ENCODE data around the gene ADAMTS14. TPM values are rescaled to one million over a fixed set of nuclear protein-coding genes. Genes with fewer than 3 reads are reported as not detected.
"Not testable (repeated sequence)": the region's sequence is repeated elsewhere in the genome, so short reads cannot be mapped to it uniquely, and the experiment has no call there.

The ADAMTS14 gene
- total RNA-seq, 1 donor = 3.0 TPM

- DNase-seq (ENCODE audit: low read depth in 2 of 3, low spot score in 2 of 3) = no peak
Measured at GRCh38 chr10:70657041-70657440, 15.3 kb upstream of the ADAMTS14 start.

GRCh38 chr10:70658582-70659136 is 13.6 kb upstream of the ADAMTS14 start:
- no peak for DNase-seq (ENCODE audit: low read depth in 2 of 3, low spot score in 2 of 3)

- no peak for DNase-seq (ENCODE audit: low read depth in 2 of 3, low spot score in 2 of 3)
Measured at GRCh38 chr10:70659306-70659705, 13.0 kb upstream of the ADAMTS14 start.

GRCh38 chr10:70660722-70661121 is 11.6 kb upstream of the ADAMTS14 start:
- no peak for DNase-seq (ENCODE audit: low read depth in 2 of 3, low spot score in 2 of 3)

GRCh38 chr10:70661623-70662361 is 10.5 kb upstream of the ADAMTS14 start:
- DNase-seq (ENCODE audit: low read depth in 2 of 3, low spot score in 2 of 3) = no peak

- no peak for DNase-seq (ENCODE audit: low read depth in 2 of 3, low spot score in 2 of 3)
Measured at GRCh38 chr10:70662362-70663220, 9.7 kb upstream of the ADAMTS14 start.

- DNase-seq (ENCODE audit: low read depth in 2 of 3, low spot score in 2 of 3) = not testable (repeated sequence)
Measured at GRCh38 chr10:70663458-70664409, 8.6 kb upstream of the ADAMTS14 start.

- DNase-seq (ENCODE audit: low read depth in 2 of 3, low spot score in 2 of 3) = peak in 2 of 3 donors; percentile 24 to 39
Measured at GRCh38 chr10:70664702-70665195, 7.6 kb upstream of the ADAMTS14 start.

- DNase-seq (ENCODE audit: low read depth in 2 of 3, low spot score in 2 of 3) = peak in 2 of 3 donors; percentile 77 to 92
Measured at GRCh38 chr10:70666960-70667798, 5.1 kb upstream of the ADAMTS14 start.

- not testable (repeated sequence) for DNase-seq (ENCODE audit: low read depth in 2 of 3, low spot score in 2 of 3)
Measured at GRCh38 chr10:70667818-70668217, 4.5 kb upstream of the ADAMTS14 start.

GRCh38 chr10:70668454-70668970 is 3.8 kb upstream of the ADAMTS14 start:
- no peak for DNase-seq (ENCODE audit: low read depth in 2 of 3, low spot score in 2 of 3)

GRCh38 chr10:70669015-70669414 is 3.3 kb upstream of the ADAMTS14 start:
- no peak for DNase-seq (ENCODE audit: low read depth in 2 of 3, low spot score in 2 of 3)

GRCh38 chr10:70669732-70670317 is 2.5 kb upstream of the ADAMTS14 start:
- DNase-seq (ENCODE audit: low read depth in 2 of 3, low spot score in 2 of 3) = no peak

GRCh38 chr10:70671619-70672164 is 614 bp upstream of the ADAMTS14 start:
- no peak for DNase-seq (ENCODE audit: low read depth in 2 of 3, low spot score in 2 of 3)

- DNase-seq (ENCODE audit: low read depth in 2 of 3, low spot score in 2 of 3) = no peak
Measured at GRCh38 chr10:70673043-70673928, 980 bp downstream of the ADAMTS14 start.

GRCh38 chr10:70673929-70674559 is 1.7 kb downstream of the ADAMTS14 start:
- DNase-seq (ENCODE audit: low read depth in 2 of 3, low spot score in 2 of 3) = no peak

All from hematopoietic multipotent progenitor cell (in vitro differentiated cells).